ENCODE measurements around the gene ASIC1. TPM values are rescaled to one million over a fixed set of nuclear protein-coding genes. Genes with fewer than 3 reads are reported as not detected.
A peak's percentile ranks its signal among the peaks of the same experiment; 100 is the strongest.

Gene ASIC1
- total and polyA plus RNA-seq, 2 of the 4 experiments (the other 2 are of a cell fraction), result 1.6 to 9.9 TPM

- in situ Hi-C loops (cut with MboI; ENCODE audit: low sequenced_read_pairs) (no loop called here), intact Hi-C loops (cut with micrococcal nuclease) (no loop called here), dilution Hi-C loops (cut with HindIII; ENCODE audit: low sequenced_read_pairs, unreplicated experiment) (no loop called here)
- Histone ChIP-seq H4K5ac (ENCODE audit: low read depth, low read length) (no peak overlapping the region), H3K56ac (ENCODE audit: extremely low read depth, insufficient read depth, low read length) (no peak overlapping the region), H2AK9ac (replicated peaks; ENCODE audit: low read depth, low read length, poor library complexity) (peak overlapping the region; percentile 87), H4K20me1 (ENCODE audit: insufficient read depth, low read length) (peaks cover 5% of the 10 kb centered on the region; the same call in 1 of the 2 replicates), H4K8ac (ENCODE audit: low read depth in 2 of 2, low read length in 2 of 2) (no peak overlapping the region), H3K18ac (ENCODE audit: low read depth, low read length) (no peak overlapping the region), H4K91ac (ENCODE audit: insufficient read depth, low read depth, low read length) (no peak overlapping the region), H2BK120ac (ENCODE audit: low read depth, low read length) (no peak overlapping the region), H3K9ac (ENCODE audit: low read depth, low read length) (no peak overlapping the region), H3K27me3 (ENCODE audit: control insufficient read depth, insufficient read depth, low read length) (no peaks in the 10 kb centered on the region; the same call in 1 of the 2 replicates), H2AK5ac (ENCODE audit: low read depth, low read length) (no peak overlapping the region; the same call in 1 of the 2 replicates), H3K36me3 (ENCODE audit: control insufficient read depth, insufficient read depth, low read length) (peaks cover 54% of the 10 kb centered on the region), H3K4ac (ENCODE audit: low read depth, low read length) (no peak overlapping the region), H3K14ac (replicated peaks; ENCODE audit: low read depth, low read length) (no peak overlapping the region), H3K27ac (ENCODE audit: insufficient read depth, low read length) (no peak overlapping the region), H3K9me1 (ENCODE audit: insufficient read depth, low read length) (no peaks in the 10 kb centered on the region), H3K9me3 (ENCODE audit: control insufficient read depth, insufficient read depth, low read length) (no peaks in the 10 kb centered on the region), H3K23ac (ENCODE audit: low read depth, low read length) (no peak overlapping the region; the same call in 1 of the 2 replicates), H2AFZ (replicated peaks; ENCODE audit: low read length, poor library complexity) (peak overlapping the region; percentile 46), H3K4me3 (ENCODE audit: insufficient read depth, low read depth, low read length) (no peak overlapping the region), H2BK20ac (ENCODE audit: low read depth, low read length) (no peak overlapping the region), H3K4me2 (ENCODE audit: low read depth, low read length) (no peak overlapping the region), H2BK15ac (ENCODE audit: low read depth, low read length) (no peak overlapping the region), H3K4me1 (ENCODE audit: control insufficient read depth, insufficient read depth, low read length) (no peaks in the 10 kb centered on the region), H2BK5ac (ENCODE audit: low read depth, low read length, poor library complexity, severe bottlenecking) (no peak overlapping the region), H3K79me1 (ENCODE audit: low read depth in 1 of 2, low read length in 2 of 2) (peaks cover 4 to 30% of the 10 kb centered on the region in 2 experiments; a peak in 3 of 4 replicates)
- BruUV-seq (replicated peaks), result no TSS peak
- no peak for TF ChIP-seq MAZ (IDR thresholded peaks at IDR 0.05; ENCODE audit: borderline replicate concordance, low read depth, low read length)
- TF ChIP-seq RFX5 (IDR thresholded peaks at IDR 0.05; ENCODE audit: low read depth, low read length), result no peak
- no peak for TF ChIP-seq CHD1 (IDR thresholded peaks at IDR 0.05; ENCODE audit: low read depth, low read length)
- no peak for TF ChIP-seq MAFK (IDR thresholded peaks at IDR 0.05; ENCODE audit: low read depth, low read length)
- TF ChIP-seq BHLHE40 (IDR thresholded peaks at IDR 0.05; ENCODE audit: low read depth, low read length), result no peak
- TF ChIP-seq FOS (IDR thresholded peaks at IDR 0.05; ENCODE audit: low read depth, low read length), result no peak
- no peak for TF ChIP-seq POLR2A (IDR thresholded peaks at IDR 0.05; ENCODE audit: low read depth, low read length)
- TF ChIP-seq, protein P1, sequence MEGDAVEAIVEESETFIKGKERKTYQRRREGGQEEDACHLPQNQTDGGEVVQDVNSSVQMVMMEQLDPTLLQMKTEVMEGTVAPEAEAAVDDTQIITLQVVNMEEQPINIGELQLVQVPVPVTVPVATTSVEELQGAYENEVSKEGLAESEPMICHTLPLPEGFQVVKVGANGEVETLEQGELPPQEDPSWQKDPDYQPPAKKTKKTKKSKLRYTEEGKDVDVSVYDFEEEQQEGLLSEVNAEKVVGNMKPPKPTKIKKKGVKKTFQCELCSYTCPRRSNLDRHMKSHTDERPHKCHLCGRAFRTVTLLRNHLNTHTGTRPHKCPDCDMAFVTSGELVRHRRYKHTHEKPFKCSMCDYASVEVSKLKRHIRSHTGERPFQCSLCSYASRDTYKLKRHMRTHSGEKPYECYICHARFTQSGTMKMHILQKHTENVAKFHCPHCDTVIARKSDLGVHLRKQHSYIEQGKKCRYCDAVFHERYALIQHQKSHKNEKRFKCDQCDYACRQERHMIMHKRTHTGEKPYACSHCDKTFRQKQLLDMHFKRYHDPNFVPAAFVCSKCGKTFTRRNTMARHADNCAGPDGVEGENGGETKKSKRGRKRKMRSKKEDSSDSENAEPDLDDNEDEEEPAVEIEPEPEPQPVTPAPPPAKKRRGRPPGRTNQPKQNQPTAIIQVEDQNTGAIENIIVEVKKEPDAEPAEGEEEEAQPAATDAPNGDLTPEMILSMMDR (conservative IDR thresholded peaks at IDR 0.05; ENCODE audit: low read depth, low read length), result no peak
- no peak for TF ChIP-seq ELK1 (IDR thresholded peaks at IDR 0.05; ENCODE audit: borderline replicate concordance, low read depth, low read length)
- TF ChIP-seq, protein P2, sequence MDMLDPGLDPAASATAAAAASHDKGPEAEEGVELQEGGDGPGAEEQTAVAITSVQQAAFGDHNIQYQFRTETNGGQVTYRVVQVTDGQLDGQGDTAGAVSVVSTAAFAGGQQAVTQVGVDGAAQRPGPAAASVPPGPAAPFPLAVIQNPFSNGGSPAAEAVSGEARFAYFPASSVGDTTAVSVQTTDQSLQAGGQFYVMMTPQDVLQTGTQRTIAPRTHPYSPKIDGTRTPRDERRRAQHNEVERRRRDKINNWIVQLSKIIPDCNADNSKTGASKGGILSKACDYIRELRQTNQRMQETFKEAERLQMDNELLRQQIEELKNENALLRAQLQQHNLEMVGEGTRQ (IDR thresholded peaks at IDR 0.05; ENCODE audit: low read depth, low read length), result no peak
- no peak for TF ChIP-seq CEBPB (IDR thresholded peaks at IDR 0.05; ENCODE audit: low read depth, low read length)
- no peak for TF ChIP-seq RAD21 (IDR thresholded peaks at IDR 0.05; ENCODE audit: low read length)
- TF ChIP-seq SMC3 (IDR thresholded peaks at IDR 0.05; ENCODE audit: low read depth, low read length), result no peak
- no peak for TF ChIP-seq NFE2L2 (IDR thresholded peaks at IDR 0.05; ENCODE audit: low read depth, low read length)
- no peak for TF ChIP-seq RCOR1 (IDR thresholded peaks at IDR 0.05; ENCODE audit: insufficient replicate concordance, low read length)
- WGBS, 2 experiments (ENCODE audit: extremely low coverage in 2 of 2, insufficient read length in 1 of 2), result 100% methylated on average over 1 of the region's 5 CpGs; no CpG with 5 or more reads in 1 of the 2 experiments
- POLR2A ChIA-PET (ENCODE audit: unreplicated experiment), result no interaction called here
- ATAC-seq (ENCODE audit: low read depth) (peak; percentile 61), DNase-seq (peak; percentile 42)
- CTCF ChIA-PET, result interaction anchor here (1.0 kb wide), 1 partner anchor 14 kb away, joined by 3 read pairs; the partner anchor contains the start of gene SMARCD1
These were observed 42.1 kb downstream of the ASIC1 start for GRCh38 chr12:50099302-50100008.

Measured in IMR-90 (cell line).